HUDEP-2 (cell line): ENCODE results near the gene SIGLEC8.
"Not testable (repeated sequence)": the region's sequence is repeated elsewhere in the genome, so short reads cannot be mapped to it uniquely, and the experiment has no call there.

ENCODE experiments used
- DNase-seq, 76 experiments: peaks; one replicate each; lab custom pipeline; 2025; ENCODE audit not compliant: unreplicated experiment in 76 of 76; lab: John Stamatoyannopoulos, UW

SIGLEC8 gene

GRCh38 chr19:51448411-51449016 is 9.7 kb downstream of the SIGLEC8 start:
- DNase-seq, result peak in 28 of 76 experiments; percentile 7 to 60 (median 34)

- no peak for DNase-seq
These were observed 10.2 kb downstream of the SIGLEC8 start for GRCh38 chr19:51448011-51448410.

- DNase-seq, result not testable (repeated sequence)
These were observed 10.7 kb downstream of the SIGLEC8 start for GRCh38 chr19:51447510-51447909.

- no peak for DNase-seq
These were observed 16.6 kb downstream of the SIGLEC8 start for GRCh38 chr19:51441410-51442390.

- peak in 1 of 76 experiments; percentile 11 for DNase-seq
These were observed 17.3 kb downstream of the SIGLEC8 start for GRCh38 chr19:51440846-51441409.

- DNase-seq, result no peak
These were observed 18.2 kb downstream of the SIGLEC8 start for GRCh38 chr19:51440052-51440451.

- peak in 13 of 76 experiments; percentile 9 to 49 (median 27) for DNase-seq
These were observed 19.2 kb downstream of the SIGLEC8 start for GRCh38 chr19:51439021-51439465.

- DNase-seq, result no peak
These were observed 23.8 kb downstream of the SIGLEC8 start for GRCh38 chr19:51434456-51434855.

- DNase-seq, result no peak
These were observed 25.2 kb downstream of the SIGLEC8 start for GRCh38 chr19:51433043-51433442.

GRCh38 chr19:51431124-51431523 is 27.1 kb downstream of the SIGLEC8 start:
- no peak for DNase-seq

- no peak for DNase-seq
These were observed 28.0 kb downstream of the SIGLEC8 start for GRCh38 chr19:51430221-51430620.

GRCh38 chr19:51427201-51427600 is 31.1 kb downstream of the SIGLEC8 start:
- DNase-seq, result no peak

GRCh38 chr19:51422053-51422448 is 36.2 kb downstream of the SIGLEC8 start:
- peak in 73 of 76 experiments; percentile 23 to 96 (median 85) for DNase-seq

- no peak for DNase-seq
These were observed 36.8 kb downstream of the SIGLEC8 start for GRCh38 chr19:51421229-51422052.

GRCh38 chr19:51420511-51420910 is 37.7 kb downstream of the SIGLEC8 start:
- DNase-seq, result not testable (repeated sequence)

- no peak for DNase-seq
These were observed 39.5 kb downstream of the SIGLEC8 start for GRCh38 chr19:51418707-51419106.

GRCh38 chr19:51417810-51418157 is 40.5 kb downstream of the SIGLEC8 start:
- DNase-seq, result no peak

GRCh38 chr19:51417107-51417809 is 41.0 kb downstream of the SIGLEC8 start, which contains the start of gene SIGLEC10:
Gene SIGLEC10 (minus strand): TSS chr19:51417642. CDS start chr19:51417581, 61 bp downstream.
- DNase-seq, result peak in 7 of 76 experiments; percentile 4 to 18 (median 14)

GRCh38 chr19:51416422-51416821 is 41.8 kb downstream of the SIGLEC8 start:
- DNase-seq, result not testable (repeated sequence)

GRCh38 chr19:51415187-51415586 is 43.1 kb downstream of the SIGLEC8 start:
- DNase-seq, result no peak
